ENCODE measurements around the gene SRGAP3.

SRGAP3 gene

DNA sequence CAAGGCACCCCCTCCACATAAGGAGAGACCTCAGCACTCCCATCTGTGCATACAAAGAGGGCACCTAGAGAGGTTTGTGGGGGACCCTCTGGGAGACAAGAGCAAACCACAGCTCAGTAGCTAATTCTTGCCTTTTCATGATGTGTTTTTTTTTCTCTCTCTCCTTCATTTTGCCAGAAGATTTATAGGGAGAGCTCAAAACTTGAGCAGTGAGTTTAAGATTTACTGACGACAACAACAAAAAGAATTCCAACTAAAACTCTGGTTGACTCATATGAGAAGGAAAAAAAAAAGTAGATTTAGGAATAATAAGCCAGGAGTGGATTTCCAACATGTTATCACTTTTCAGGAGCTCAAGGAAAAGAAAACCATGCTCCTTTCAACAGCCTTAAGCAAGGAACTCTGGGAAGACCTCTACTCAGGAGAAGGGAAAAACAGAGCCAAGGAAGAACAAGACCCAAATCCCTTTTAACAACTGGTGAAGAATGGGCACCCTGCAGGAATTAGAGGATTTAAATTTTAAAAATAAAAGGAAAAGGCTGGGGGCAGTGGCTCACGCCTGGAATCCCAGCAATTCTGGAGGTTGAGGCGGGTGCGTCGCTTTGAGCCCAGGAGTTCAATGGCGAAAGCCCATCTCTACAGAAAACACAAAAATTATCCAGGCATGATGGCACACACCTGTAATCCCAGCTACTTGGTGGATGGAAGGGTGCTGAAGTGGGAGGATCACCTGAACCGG is 228.0 kb downstream of the SRGAP3 start:
- DNase-seq (ENCODE audit: low read depth in 3 of 3), result no peak

DNA sequence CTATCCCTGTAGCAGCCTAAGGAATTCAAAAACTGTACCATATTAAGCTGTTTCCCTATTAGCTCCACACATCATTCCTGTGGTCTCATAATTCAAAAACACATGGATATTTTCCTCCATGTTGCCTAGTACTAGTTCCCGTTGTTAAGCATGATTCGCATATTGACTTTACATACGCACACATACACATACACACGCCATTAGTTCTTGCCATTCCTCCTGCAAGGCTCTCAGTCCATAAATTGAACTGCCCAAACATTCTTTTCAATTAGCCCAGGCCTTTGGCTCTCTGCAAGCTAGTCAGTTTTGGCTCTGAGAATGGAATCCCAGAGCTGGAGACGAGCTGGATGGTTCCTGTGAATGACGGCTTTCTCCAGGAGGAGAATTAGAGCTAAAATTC is 229.0 kb downstream of the SRGAP3 start:
- no peak for DNase-seq (ENCODE audit: low read depth in 3 of 3)

DNA sequence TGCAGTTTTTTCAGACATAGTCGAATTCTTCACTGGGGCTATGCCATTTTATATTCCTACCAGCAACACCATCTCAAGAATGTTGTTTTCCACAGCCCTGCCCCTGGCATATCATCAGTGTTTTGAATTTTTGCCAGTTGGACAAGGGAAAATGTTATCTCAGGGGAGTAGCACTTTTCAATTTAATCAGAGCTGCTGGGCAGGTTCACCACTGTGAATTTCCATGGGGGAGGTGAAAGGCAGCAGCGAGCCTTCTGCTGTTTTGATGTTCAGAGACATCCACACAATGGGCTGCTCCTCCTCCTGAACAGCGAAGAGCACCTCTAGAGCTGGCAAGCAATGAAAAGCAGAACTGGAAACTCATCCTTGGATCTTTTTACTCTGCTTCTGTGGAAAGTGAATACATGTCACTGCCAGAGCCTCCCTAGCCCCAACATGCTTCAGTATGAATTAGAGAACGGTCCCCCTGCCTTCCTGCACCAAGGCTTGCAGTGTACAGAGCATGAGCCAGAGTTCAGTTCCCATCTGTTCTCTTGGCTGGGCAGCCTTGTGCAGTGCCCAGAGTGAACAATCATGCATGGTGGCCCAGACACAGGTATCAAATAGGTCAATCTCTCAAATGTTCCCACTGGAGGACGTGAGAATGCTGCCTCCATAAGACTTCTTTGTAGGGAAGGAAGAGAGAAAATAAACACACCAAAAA is 230.0 kb downstream of the SRGAP3 start:
- no peak for DNase-seq (ENCODE audit: low read depth in 3 of 3)

DNA sequence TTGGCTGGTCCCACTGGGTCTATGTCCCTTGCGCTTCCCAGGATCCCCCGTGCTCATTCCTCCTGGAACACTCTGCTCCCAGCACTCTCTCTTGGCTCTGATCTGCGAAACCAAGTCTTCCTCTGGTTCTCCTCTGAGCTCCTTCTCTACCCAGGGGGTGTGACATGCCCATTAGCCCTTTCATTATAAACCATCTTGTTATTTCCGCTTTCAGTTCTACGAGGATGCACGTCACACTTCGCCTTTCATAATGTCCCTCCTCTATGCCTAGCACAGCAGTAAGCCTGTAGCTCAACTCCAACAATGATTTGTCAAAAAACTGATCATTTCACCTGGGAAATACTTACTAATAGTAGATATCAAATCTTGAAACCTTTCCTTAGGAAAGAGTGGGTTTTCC is 234.2 kb downstream of the SRGAP3 start:
- DNase-seq (ENCODE audit: low read depth in 3 of 3), result no peak

DNA sequence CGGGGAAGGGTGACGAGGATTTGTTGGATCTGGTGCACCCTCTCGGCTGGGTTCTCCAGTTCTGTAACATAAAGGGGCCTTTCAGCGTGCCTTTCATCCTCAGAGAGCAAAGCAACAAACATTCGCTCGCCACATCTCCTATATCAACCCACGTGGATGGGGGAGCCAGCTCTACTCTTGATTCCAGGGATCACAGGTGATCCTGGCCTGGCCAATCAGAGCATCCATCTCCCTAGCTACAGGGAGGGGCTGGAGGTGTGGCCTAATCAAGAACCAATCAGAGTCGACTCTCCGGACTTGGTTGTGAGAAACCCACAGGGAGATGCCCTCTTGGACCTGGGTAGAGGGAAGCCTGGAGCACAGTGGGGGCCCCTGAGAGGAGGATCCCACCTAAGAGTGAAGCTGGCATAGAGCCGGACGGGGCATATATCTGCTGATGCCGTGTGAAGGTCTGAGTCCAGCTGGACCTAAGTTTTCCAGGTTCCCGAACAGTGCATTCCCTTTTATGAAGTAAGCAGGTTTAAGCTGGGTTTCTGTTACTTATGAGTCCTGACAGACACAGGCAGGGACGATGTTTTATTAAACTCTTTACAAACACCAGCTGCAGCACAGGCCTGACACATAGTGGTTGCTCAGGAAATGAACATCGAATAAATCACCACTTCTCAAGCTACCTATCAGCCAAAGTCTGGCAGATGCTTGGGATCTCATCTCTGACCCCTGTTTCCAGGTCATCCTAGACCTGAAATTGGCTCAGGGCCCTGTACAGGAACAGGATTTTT is 235.5 kb downstream of the SRGAP3 start:
- no peak for DNase-seq (ENCODE audit: low read depth in 3 of 3)

DNA sequence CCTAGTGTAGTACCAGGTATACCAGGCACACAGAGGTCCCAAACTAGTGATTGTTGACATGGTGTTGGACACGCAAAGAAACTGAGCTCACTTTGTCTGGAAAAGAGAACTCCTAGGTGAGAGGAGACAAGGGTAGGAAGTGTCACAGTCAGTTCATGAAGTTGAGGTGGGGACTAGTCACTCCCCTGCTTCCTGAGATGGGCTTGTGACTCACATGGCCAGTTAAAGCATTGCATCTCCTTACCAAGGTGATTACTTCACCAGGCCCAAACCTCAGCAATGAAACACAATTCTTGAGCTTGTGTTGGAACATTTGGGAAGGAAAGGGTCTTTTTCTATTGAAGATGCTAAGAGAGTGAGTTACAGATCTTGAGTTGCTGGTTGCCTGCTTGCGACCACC is 236.9 kb downstream of the SRGAP3 start:
- DNase-seq (ENCODE audit: low read depth in 3 of 3), result no peak

DNA sequence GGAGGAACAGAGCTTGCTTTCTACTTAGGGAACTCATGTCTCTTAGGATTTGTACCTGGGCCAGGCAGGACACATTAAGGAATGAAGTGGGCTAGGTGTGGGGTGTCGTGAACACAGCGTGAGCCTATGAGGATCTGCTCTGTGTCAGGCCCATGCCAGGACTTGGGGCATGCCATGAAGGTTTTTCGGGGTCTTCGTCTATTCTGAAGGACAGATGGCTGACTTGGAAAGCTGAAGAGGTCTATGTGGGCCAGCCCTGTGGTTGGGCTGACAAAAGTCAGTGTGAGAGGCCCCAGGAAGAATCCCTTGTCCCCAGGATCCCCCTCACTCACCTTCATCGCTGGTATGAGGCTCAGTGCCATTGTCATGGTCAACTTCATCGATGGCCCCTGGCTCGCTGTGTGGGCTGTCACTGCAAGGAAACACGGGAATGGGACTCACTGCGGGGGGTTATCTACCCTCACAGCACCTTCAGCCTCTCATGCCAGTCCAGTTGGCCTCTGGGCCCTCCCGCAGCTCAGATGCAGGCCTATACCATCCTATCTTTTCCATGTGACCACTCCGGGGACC is 239.4 kb downstream of the SRGAP3 start:
- DNase-seq (ENCODE audit: low read depth in 3 of 3), result no peak

DNA sequence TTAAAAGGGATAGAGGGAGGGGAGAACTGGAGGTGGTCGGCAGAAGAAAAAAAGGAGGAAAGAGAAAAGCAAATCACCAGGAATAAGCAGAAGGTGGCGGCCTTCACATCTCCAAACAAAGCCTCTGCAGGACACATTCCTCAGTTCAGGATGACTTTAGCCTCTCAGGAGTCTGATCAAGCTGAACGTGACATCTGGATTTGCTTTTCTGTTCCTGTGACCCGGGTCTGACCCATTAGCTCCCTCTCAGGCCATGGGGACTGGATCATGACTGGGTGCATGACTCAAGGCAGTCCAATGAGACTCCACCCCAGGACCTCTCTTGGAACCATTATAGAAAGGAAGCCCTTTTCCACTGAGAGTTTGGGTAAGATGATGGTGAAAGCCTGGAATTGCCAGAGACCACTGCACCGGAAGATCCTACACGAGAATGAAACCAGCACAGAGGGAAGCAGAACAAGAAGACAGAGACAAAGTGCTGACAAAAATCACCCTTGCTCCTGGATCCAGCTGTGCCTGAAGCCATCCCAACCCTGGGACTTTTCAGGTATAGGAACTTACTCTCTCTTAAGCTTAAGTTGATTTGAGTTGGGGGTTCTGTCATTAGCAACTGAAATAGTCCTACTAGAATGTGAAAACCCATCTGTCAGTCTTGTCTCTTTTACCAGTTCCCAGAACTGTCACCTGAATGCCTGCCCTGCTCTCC is 240.7 kb downstream of the SRGAP3 start:
- DNase-seq (ENCODE audit: low read depth in 3 of 3), result no peak

DNA sequence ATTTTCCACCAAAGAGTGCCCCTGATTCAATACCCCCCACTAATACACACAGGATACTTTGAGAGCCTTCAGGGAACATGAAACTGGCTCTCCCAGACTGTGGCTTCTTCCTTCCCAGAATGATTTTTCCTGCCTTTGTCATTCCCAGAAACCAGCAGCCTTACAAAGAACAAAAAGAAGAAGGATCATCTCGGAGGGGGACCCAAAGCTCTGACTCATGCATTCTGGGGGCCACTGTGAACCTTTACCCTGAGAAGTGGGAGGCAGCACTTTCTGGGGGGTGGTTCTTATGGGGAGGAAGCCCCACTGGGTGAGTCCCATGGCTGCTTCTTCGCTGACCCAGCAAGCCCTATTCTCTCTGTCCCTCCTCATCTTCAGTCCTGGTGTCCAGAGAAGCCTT is 241.5 kb downstream of the SRGAP3 start:
- DNase-seq (ENCODE audit: low read depth in 3 of 3), result no peak

DNA sequence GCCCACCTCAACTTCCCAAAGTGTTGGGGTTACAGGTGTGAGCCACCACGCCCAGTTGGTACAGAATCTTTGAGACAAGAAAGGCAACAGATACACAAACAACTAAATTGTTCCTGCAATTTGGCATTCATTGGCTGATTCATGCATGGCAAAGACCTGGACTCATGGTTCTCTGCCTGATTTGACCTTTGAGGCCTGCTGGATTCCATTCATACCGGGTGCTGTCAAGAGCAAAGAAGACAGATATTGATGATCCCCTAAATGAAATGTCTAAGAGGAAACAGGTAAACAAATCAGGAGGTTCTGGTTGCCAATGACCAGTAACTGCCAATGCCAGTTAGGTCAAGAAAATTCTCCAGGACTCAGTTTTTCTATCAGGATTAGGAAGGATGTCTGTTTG is 242.2 kb downstream of the SRGAP3 start:
- DNase-seq (ENCODE audit: low read depth in 3 of 3), result no peak

DNA sequence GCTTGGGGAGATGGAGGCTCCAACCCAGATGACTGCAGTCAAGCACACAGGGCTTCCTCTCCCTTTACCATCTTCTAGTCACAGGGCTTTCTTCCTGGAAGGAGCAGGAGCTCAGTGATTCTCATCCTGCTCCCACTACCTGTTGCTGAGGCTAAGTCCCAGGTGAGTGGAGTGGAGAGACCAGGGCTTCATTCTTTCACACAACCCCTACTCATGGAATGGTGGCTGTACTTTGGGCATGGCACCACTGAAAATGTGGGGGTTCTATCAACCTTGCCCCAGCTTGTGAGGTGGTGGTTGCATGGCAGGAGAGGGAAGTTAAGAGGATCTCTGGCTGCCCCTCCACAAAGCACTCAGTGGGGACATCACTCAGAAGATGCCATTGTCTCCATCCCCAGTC is 249.4 kb downstream of the SRGAP3 start:
- DNase-seq (ENCODE audit: low read depth in 3 of 3), result no peak

DNA sequence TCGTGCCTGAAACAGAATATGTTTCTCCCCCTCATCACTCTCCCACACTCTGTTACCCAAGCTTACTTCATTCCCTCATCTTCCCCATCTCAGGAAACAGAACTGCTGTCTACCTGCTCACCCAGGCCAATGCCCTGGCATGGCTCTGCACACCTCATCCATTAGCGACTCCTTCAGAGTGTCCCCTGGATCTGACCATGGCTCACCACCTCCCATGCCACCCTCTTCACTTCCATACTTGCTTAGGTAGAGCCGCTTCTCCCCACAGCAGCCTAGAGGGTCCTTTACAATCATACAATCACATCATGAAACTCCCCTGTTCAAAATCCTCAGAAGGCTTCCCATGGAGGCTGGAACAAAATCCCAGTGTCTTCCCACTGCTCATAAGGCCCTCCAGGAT is 252.3 kb downstream of the SRGAP3 start:
- DNase-seq (ENCODE audit: low read depth in 3 of 3), result no peak

DNA sequence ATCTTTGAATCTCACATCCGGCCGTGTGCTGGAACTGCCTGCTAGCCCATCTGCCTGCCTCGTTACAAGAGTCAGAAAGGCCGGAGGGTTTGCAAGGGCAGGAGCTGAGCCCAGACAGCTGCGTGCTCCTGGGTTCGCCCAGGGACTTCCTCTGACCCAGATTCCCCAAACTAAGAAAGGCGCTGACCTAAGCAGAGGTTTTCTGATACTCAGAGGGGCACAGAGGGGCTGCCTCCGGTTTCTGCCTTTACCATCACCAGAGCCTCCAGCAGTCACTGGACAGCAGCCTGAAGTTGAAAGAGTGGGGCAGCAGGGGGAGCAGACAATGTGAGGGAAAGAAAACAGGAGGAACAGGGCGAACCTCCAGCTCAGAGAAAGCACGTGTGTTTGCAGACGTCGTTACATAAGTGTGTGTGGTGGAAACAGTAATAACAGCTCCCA is 252.7 kb downstream of the SRGAP3 start:
- DNase-seq (ENCODE audit: low read depth in 3 of 3), result no peak

DNA sequence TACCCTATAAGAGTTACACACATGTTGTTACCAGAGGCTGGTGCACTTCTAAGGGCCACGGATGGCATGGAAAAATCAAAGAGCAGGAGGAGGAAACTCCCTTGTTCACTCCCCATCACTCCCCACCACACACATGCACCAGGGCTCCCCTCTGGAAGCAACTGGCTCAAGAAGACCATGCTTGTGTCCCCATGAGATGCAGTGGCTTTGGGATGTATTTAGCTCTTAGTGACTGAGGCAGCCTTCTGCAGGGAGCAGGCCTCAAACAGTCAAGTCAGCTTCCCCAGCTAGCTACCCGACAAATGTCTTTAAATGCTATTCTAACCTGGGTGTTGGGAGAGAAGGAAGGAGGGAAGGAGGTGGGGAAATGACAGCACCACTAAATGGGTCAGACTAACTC is 253.2 kb downstream of the SRGAP3 start:
- DNase-seq (ENCODE audit: low read depth in 3 of 3), result no peak

DNA sequence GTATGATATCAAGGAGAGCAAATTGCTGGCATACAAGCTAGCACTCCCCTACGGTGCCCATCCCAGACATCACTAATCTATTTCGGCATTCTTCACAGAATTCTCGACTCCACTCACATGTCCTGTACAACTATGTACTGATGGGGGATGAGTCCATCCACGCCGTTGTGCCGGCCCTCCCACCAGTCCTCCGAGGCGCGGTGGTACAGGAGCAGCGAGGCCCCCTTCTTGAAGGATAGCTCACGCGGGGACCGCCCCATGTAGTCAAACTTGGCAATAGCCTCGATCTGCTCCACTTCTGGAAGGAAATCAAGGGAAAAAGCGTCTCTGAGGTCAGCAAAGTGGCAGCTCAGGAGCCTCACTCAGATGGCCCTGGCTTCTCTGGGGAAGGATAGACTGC is 255.2 kb downstream of the SRGAP3 start:
- no peak for DNase-seq (ENCODE audit: low read depth in 3 of 3)

DNA sequence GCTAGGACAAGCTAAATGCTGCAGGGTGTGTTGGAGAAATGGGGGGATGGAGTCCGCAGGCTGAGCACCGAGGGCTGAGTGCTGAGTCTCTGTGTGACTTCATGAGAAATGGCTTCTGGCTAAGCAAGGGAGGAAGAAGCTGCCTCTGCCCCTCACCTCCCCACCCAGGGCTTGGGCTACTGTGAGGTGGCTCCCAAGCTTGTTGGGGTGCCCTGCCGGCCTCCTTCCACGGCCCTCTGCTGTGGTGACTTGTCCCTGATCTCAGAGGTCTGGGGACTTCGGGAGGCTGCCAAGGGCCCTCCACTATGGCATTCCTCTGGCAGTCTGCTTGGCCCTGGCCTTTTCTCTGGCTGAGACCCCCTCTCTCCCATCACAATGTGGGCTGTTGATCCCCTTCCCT is 256.1 kb downstream of the SRGAP3 start:
- DNase-seq (ENCODE audit: low read depth in 3 of 3), result no peak

DNA sequence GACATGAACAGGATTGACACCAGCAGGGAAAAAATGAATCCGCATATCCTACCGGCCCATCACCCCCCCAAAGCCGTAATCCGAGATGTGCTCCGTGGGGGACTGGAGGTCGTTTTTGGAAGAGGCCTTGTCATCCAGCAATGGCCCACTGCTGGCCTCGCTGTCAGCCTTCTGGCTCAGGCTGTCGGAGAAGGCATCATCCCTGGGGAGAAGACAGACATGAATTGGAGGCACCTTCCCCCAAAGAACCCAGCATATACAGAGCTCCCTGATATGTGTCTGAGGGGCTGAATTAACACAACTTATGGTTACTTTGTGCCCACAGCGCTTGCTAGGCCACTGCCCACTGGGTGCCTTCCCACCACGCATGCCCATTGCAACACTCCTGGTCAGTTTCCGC is 256.6 kb downstream of the SRGAP3 start:
- DNase-seq (ENCODE audit: low read depth in 3 of 3), result no peak

DNA sequence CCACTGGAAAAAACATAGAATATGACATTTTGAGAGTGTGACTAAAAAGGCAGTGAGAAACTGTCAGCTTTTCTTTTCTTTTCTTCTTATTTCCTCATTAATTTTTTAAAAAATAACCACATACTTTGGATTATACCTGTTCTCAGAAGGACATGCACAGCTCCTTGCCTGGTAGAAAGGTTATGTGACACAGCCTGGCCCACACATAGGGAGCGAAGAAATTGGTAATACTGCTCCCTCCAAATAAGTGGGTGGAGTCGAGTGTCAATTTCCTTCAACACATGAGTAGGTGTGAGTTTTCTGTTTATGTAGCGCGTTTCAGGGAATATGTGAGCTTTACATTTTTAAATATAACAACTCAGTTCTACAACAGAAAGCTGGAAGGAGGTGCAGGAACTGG is 257.2 kb downstream of the SRGAP3 start:
- no peak for DNase-seq (ENCODE audit: low read depth in 3 of 3)

DNA sequence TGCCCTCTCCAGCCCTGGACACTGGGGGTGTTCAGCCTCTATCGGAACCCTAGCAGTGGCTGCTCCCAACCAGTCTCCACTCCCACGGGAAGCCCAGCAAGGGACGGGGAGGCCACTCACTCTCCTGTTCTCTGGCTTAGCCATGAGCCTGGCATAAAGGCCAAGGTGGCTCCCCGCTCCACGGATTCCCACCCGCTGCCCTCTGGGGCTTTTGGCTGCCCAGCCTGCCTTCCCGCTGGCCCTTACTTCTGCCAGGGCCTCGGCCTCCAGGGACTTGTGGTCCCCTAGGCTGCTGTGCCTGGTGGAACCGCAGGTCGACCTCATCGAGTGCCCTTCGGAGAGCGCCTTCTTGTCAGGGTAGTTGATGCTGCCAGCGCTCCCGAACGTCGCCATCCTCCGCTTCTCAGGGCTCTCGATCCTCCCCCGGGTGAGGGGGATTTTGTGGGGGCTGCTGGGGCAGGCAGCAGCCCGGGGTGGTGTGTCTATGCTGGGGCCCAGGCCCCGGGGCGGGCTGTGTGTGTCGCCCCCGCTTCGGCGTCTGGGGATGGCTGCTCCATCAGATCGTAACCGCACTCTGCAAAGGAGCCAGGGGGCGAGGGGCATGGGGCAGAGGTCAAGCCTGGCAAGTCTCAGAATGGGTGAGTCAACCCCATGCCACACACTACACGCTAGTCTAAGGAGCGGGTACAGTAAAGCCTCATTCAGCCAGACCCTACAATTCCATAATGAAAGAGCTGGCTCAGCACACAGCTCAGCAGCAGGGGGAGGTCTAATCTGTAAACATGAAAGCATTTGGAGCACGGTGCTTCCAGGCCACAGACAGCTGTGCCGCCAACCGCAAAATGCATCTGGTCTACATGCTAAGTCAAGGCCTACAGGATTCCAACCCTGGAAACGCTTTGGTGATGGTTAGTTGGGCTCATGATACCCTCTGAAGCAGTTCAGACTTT is 258.9 kb downstream of the SRGAP3 start:
- no peak for DNase-seq (ENCODE audit: low read depth in 3 of 3)

DNA sequence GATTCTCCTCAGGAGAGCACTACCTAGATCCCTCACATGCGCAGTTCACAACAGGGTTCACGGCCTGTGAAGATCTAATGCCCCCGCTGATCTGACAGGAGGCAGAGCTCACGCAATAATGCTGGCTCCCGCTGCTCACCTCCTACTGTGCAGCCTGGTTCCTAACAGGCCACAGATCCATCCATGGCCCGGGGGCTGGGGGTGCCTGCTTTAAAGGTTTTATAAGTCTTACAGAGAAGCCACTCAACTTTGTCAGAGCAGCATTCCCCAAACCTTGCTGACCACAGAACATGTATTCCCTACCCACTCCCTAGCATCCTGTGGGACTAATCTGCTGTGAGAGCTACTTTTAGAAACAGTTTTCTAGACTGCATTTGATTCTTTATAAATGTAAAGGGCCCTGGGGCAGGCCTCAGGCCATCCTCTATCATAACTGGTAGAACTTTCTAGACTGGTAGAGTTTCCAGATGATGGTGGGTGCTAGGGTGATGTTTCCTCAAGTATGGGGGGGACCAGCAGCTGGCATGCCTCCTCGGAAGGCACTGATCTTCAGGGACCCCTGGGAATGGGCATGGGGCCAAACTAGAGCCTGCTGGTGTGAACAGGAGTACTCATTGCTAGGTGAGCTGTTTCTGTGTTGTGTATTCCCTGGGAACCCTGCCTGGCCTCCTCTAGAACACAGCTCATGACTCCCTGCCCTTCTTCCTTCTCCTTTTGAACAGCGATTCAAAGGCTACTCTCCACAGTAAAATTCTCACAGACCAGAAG is 260.5 kb downstream of the SRGAP3 start:
- no peak for DNase-seq (ENCODE audit: low read depth in 3 of 3)

Measured in stimulated activated CD4-positive, alpha-beta T cell treated with anti-CD3 and anti-CD28 coated beads, TNF-alpha, amount 100 ng/mL, for 48 hours (primary cell).